HG02798 (cell line): ENCODE results near the gene RHBDD3.

Experiments used
- ATAC-seq: cut with Tn5 transposase; IDR thresholded peaks from one replicate; pipeline ENCODE4 v1.9.1; 2021; ENCODE audit warnings: mild to moderate bottlenecking; ENCODE audit not compliant: unreplicated experiment, poor library complexity

Gene RHBDD3

DNA sequence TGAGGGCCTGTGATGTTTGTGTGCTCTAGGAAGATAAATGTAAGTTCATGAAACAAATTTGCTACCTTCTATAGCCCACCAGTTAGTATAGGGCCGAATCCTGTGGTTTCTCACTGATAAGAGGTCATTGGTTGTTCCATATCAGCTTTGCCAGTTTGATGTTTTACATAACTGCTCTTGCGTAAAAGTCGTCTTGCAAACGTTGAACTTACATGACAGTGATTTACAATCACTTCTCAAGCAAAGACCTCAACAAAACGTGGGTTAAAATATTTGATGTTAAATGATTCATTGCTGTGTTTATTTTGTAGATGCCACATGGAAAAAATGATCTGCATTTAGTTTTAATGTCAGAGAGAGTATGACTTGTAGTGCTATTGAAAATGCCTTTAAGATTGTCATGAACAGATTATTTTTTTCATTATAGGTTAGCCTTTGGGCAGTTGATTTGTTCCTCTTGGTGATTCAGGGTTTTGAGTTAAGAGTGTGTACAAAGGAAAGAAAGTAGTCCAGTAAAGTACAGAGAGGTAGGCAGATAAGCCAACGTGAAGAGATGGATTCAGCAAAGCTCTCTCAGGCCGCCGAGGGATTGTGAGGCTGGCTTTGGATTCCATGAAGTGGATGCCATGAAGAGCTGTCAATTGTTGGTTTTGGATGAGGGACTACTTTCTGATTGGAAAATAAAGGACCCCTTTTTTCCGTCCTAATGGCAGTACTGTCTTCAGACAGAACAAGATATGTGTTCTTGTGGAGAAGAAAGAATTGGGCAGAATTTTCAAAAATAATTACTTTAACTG lies 2.9 kb upstream of the RHBDD3 start:
- ATAC-seq: no peak

DNA sequence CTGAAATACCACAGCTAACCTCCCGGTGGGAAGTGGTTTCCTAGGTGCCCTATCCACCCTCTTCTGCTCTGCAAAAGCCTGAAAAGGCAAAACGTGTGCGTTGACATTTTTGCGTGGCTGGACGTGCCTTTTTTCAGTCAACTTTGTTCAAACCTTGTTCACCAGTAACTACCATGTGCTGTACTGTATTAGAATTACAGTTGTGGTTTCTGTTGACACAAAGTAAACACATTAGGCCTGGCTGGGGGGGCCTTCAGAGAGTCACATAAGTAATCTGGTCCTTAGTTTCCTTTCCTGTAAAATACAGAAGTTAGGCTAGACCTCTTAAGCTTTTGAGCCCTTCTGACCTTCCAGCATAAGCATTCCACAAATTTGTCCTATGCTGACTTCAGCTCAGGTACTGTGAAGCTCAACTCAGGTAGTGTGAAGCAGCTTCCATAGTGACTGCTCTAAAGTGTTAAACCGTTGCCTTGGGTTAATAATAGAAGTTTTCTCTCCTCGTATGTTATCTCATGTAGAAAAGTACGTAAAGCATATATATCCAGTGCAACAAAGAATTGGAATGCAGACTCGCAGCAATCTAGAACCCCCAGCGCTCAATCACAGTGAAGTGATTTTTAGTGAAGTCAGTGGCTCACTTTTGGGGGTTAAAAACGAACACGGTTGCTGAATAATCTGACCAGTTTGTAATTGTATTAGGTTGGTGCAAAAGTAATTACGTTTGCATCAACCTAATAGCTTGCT lies 2.1 kb upstream of the RHBDD3 start:
- no peak for ATAC-seq

DNA sequence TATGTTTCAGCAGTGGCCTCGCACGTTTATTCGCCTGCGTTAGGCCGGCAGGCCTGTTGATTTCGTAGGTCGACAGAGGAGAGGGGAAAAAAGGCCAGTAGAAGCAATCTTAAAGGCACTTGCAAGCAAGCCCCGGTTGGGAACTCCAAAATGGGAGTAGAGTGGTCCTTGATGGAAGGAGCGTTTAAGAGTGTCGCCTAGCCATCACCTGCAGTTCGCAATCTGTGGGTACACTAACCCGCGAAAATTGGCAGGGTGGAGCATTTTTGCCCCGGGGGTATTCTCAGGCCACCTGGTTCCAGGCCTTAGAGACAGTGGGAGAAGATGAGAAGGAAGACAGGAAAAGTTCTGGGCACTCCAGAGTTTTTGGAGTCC lies 1.4 kb upstream of the RHBDD3 start:
- no peak for ATAC-seq

DNA sequence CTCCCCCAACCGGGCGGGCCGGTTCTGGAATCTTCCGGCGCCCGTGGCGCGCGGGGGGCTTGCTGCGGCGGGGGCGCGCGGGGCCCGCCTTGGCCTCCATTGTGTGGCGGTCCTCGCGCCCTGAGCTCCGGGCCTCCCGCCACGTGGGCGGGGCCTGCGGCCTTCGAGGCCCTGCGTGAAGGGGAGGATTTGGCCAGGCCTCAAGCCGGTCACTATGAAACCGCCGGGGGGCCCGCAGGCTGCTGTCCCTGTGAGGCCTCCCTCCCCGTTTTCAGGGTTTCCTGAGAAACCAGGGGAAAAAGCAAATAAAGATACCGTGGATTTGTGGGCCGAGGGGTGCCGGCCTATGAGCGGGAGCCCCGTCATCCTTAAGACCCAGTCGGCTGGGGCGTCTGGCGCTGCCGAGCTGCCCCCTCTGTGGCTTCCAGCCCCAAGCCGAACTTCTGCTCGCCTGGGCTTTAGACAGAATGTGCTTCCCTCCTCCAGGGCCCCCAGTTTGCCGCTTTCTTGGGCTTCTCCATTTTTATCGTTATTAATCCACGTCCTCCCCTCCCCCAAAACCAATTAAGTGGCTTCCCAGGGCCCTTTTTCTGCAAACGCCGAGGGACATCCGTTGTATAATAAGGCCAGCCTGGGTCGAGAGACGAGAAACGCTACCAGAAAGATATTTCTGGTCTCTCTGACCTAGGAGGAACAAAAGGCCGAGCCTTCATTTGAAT lies 889 bp upstream of the RHBDD3 start:
- ATAC-seq: peak; percentile 25

DNA sequence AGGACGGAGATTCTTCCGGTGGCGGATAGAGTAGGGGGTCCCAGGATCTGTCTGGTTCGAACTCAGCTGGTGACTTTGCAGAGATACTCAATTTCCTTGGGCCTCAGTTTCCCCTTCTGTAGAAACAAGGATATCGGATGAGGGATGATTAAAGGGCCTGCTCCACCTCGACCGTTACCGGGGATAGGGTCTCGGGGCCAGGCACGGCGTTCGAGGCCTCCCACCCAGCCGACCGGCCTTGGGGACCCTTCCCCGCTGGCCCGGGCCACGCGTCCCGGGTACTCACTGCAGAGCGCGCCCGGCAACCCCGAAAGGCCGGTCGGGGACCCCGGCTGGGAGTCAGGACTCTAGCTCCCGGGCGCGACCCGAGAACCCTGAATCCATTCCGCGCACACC lies 321 bp downstream of the RHBDD3 start:
- ATAC-seq: no peak

DNA sequence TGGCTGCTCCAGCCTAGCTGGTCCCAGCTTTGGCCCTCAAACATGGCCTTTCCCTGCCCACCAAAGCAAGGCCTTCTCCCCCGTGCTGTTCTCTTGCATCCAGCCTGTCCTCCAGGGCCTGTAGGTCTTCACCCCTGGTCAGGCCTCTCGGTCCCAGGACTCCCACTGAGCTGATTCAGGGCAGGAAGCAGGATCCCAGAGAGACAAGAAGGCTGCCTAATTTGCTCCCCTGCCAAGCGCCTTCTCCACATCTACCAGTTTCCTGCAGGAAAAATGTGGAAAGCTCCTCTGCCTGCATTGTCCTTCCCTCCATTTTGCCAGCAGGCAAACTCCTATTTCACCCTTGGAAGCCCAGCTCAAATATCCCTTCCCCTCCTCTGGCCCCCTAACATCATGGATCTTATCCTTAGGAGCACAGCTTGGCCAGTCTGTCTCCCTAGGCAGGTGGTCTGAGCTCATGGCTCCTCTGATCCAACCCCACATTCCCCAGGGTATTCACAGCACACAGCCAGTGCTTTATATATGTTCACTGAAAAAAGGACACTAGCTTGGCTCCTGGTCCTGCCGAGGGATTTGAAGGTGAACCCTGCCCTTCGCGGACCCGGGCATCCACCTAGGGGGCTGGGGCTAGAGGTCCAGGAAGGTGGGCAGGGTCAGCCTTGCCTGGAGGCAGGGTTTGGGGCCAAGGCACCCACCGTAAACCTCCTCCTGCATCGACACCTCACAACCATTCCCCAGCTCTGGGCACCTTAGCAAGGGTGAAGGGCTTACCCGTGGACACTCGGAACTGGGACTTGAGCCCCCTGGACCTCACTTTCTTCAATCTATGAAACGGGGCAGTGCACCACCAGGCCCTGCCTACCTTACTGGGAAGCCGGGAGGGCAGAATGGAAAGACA lies 968 bp downstream of the RHBDD3 start:
- ATAC-seq: no peak

DNA sequence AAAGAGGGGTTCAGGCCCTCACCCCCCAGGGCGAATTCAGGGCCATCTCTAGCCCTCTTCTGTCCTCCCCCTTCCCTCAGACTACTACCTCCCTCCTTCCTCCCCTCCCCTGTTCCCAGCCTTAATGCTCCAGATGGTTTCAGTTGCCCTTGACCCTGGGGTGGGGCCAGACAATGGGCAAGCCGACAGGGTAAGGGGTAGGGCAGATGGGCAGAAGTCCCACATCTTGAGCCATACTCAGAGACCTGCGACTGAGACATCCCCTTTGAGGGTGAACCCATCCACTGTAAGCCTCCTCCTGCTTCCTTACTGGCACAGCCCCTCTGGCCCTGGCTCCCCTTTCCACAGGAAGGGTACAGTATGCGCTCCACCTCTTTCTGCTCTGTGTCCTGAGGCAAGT lies 1.9 kb downstream of the RHBDD3 start:
- no peak for ATAC-seq

DNA sequence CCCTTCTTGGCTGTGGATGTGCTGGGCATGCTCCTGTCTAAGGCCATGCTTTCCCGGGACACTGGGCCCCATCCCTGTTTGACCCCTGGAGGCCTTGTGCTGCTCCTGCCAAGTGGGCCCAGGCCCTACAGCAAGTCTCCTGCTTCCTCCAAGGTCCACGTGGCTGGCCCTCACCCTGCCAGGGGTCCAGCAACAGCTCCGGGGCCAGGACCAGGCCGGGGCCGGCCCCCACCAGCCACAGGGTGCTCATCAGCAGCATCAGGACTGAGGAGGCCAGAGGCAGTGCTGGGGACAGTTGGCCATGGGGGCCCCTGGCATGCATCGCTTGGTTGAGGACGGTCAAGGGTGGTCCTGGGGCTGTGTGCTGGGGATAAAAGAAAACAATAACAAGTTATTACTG lies 2.5 kb downstream of the RHBDD3 start:
- no peak for ATAC-seq

DNA sequence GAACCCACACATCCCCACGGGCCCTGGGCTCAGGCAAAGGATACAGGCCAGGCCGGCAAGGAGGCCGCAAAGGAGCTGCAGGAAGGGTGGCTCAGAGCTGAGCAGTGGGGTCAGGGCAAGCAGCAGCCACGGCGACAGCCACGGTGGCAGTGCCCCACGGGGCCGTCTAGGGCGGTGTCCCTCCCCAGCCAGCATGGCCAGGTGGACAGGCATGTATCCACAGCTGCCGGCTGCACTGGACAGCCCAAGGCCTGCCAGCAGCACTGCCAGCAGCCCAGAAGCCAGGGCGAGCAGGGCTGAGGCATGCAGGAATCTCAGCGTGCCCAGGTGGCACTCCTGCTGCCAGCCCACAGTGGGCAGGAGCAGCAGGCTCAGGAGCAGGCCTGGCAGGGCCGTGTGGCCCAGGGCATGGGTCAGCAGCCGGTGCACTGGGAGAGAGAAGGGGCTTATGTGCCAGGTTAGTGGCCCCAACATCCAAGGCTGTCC lies 3.9 kb downstream of the RHBDD3 start:
- ATAC-seq: no peak

DNA sequence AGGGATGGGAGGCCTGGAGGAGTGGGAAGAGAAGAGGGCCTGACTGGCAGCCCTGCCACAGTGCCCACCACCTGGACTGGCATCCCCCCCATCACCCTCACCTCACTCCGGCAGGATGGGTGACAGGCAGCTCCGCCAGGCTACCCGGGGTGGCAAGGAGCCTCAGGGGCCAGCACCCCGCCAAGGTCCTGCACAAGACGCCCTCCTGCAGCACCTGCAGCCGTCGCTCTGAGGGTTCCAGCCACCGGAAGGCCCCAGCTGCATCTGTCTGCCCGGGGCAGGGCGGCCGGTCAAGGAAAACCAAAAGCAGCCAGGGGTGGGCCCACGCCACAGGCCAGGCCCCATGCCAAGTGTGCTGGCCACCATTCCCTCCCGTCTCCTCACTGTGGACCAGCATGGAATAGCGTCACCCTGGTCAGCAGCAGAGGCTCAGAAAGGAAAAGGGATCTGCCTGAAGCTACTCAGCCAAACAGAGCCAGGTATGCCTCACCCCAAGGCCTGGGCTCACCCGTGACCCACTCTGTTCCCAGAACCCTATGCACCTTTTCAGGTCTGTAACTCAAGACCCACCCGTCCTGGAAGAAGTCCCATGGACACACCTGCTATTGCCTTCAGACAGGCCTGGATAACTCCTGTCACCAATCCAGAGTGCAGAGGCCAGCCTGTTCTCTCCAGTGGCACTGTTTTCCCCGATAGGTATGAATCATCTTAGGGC lies 7.0 kb downstream of the RHBDD3 start:
- ATAC-seq: no peak

DNA sequence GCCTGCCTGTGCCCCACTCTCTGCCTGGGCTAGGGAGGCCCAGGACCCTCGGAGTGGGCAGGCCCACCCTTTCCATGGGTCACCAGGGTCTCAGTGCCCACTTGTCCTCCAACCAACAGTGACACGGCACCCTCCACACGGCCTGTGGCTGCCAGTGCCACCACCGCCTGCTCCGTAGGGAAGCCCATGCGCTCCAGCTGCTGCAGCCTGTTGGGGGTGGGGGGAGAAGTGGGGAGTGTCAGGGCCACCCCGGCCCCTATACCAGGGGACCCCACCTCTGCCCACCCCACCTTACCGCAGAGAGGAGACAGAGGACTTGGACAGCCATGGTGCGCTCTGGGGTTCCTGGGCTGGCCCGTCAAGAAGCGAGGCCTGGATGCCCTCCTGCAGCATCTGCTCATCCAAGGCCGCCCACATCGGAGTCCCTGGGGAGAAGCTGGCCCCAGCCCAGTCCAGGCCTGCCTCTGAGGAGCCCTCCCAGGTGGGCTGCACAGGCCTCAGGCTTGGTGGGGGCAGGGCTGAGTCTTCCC lies 7.7 kb downstream of the RHBDD3 start:
- ATAC-seq: no peak

DNA sequence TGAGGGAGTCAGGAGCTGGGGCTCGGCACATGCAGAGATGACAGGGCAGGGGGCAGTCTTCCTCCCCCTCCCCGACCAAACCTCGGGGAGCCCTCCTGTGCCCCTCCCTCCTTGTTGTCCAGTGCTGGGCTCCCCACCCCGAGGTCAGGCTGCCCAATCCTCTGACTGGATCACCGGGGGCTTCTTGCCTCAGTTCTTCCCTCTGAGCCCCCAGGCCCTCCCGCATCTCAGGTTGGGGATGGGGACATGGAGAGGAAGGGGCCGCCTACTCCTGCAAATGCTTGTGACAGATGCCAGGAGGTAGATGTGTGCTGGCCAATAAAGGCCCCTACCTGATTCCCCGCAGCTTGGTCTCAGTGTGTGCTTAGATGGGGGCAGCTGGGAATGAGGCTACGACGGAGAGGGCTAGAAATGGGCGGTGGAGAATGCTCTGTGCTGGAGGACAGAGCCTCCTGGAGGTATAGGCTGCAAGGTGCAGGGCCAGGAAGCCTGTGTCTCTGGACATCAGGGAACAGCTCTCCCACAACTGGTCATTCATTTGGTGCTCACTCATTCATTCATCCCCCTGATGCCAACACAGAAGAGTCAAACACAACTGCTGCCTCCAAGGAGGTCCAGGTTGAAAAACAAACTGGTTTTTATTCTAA lies 8.4 kb downstream of the RHBDD3 start:
- no peak for ATAC-seq

DNA sequence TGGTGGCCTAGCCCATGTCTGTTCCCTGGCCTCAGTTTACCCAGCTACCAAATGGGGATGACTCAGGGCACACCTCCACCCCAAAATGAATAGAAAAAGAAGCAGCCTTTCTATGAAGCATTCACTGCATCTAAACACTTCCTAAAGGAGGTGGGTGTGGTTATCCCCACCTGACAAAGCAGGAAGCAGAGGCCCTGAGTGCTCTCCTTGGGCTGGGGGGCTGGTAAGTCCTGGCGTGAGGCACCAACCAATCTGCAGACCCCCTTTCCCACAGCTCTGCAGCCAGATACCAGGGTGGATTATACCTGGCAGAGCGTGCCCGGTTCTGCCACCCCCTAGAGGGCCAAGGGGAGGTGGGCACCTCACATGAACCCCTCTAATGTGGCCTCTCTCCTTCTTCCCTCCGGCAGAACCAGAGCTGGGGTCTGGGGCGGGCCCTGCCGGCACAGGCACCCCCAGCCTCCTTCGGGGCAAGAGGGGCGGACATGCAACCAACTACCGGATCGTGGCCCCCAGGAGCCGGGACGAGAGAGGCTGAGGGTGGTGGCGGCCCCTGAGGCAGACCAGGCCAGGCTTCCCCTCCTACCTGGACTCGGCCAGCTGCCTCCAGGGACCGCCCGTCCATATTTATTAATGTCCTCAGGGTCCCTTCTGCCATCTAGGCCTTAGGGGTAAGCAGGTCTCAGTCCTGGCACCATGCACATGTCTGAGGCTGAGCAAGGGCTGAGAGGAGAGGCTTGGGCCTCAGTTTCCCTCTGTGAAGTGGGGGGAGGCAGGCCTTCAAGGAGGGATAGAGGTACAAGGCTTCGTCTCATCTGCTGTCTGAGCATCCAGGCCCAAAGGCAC lies 9.2 kb downstream of the RHBDD3 start:
- no peak for ATAC-seq

DNA sequence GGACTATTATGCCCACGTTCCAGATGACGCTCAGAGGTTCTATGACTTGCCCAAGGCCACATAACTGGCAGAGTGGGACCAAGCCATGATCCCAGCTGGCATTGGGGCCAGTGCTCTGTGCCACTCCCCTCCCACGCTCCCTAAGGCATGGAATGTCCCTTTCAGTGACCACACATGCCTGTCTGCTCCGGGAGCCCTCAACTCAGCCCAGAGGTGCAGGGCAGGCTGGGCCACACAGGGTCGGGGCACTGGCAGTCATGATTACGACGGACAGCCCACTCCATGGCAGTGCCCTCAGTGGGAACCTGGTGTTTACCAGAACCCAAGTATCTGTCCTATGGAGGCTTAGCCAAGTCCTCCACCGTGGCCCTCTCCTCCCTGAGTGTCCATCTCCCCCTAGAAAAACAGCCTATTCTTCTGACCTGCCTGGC lies 10.0 kb downstream of the RHBDD3 start:
- no peak for ATAC-seq

DNA sequence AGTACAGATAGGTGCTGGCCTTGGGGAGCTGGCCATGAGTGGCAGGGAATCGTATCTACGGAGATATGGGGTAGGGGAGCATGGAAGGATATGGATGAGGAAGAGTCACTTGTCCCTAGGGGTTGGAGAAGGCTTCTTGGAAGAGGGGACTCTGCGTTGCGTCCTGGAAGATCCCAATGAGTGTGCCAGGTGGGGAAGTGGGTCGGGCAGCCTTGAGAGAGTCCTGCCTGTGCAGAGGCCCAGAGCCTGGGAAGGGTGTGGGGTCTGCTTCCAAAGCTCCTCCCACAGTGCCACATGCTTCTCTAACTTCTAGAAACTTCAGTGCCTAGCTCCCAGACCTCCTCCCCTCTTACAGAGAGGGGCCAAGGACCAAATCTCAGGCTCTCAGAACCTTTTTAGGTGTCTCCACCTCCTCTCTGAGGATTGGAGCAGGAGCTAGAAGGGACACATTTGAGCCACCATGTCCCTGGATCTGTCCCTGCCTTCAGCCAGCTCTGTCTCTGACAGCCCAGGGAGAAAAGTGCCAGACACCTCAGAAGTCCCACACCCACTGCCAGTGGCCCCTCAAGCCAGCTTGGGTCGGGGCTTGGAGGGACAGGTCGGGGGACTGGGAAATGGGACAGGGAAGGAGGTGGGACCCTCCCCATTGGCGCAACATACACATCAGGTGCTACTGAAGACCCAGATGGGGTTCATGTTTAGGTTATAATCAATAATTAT lies 11.0 kb downstream of the RHBDD3 start:
- ATAC-seq: no peak

DNA sequence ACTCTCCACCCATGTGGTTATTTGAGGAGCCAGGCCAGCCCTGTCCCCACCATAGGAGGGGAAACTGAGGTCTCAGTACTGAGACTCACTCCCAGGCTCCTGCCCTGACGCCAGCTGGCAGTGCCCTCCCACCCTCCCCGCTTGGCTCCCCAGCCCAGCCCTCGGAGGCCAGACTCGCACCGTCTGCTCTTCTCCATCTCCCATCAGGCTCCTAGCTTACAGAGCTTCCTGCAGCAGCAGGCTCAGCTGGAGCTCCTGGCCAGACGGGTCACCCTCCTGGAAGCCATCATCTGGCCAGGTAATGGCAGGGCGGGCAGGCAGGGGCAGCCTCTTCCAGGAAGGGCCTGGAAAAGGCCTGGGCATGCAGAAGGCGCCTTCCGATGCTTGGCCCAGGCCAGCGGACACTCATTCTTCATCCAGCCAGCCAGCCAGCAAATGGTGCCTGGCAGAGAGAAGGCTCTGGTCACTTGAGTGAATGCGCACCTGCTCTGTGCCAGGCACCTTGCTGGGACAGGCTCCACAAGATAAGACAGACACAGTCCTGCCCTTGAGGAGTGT lies 12.6 kb downstream of the RHBDD3 start:
- ATAC-seq: no peak

DNA sequence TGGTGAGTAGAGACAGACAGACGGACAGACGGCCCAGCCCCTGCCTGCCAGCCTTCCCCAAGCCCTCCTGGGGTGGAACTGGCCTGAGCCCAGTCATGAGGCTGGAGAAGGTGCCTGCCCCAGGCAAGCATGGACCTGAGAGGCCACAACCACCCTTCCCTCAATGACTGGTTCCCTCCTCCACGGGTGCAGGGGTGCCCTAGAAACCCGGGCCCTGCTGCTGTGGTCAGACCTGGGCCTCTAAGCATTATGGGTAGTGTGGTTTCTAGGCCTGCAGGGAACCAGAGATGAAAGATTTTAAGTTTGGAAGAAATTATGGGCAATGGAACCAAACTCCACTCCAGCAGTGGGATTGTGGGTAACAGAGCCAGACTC lies 13.5 kb downstream of the RHBDD3 start:
- no peak for ATAC-seq
